ENCODE data around the gene SGK1. TPM values are rescaled to one million over a fixed set of nuclear protein-coding genes. Genes with fewer than 3 reads are reported as not detected.
"Not testable (repeated sequence)": the region's sequence is repeated elsewhere in the genome, so short reads cannot be mapped to it uniquely, and the experiment has no call there.

Gene SGK1
- total and polyA plus RNA-seq, 10 donors: 12.3 to 80.1 (median 51.4) TPM

GRCh38 chr6:134216301-134217010, 101.5 kb downstream of the SGK1 start:
- H3K4me3 ChIP-seq: peak overlapping the region in 1 of 8 donors; percentile 39
- no peaks in the 10 kb centered on the region for H3K36me3 ChIP-seq
- intact Hi-C loops (cut with DNase I; ENCODE audit: low total_unique reads): no loop called here
- no peak for TF ChIP-seq POLR2A (IDR thresholded peaks at IDR 0.05)
- no peak for TF ChIP-seq CTCF (IDR thresholded peaks at IDR 0.05 in 8 of 11, conservative IDR thresholded peaks at IDR 0.05 in 3 of 11)
- no peak for TF ChIP-seq POLR2AphosphoS5 (IDR thresholded peaks at IDR 0.05)
- peak overlapping the region; percentile 20 to 83 (median 68) for H3K27ac ChIP-seq
- WGBS, 5 donors: 55 to 68% (median 58%) methylated on average over 5 of the region's 5 CpGs
- no peak for DNase-seq
- H3K27me3 ChIP-seq (replicated peaks in 1 of 7): no peaks in the 10 kb centered on the region
- H3K9me3 ChIP-seq: no peaks in the 10 kb centered on the region
- peaks cover 0 to 28% (median 14%) of the 10 kb centered on the region in 6 donors for H3K4me1 ChIP-seq

DNA sequence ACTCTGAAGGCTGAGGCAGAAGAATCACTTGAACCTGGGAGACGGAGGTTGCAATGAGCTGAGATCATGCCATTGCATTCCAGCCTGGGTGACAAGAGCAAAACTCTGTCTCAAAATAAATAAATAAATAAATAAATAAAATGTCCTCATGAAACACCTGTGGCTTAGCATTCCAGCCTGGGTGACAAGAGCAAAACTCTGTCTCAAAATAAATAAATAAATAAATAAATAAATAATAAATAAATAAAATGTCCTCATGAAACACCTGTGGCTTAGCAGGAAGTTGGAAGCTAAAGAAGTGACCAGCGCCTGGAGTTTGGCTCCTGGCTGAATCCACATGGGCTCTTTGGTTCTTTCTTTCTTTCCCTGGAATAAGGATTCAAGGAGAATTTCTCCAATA, 104.5 kb downstream of the SGK1 start:
- WGBS, 5 donors: 92 to 99% (median 98%) methylated on average over 2 of the region's 2 CpGs
- H3K27ac ChIP-seq; H3K9me3 ChIP-seq; H3K36me3 ChIP-seq; H3K27me3 ChIP-seq (replicated peaks in 1 of 7); DNase-seq; intact Hi-C loops (cut with DNase I; ENCODE audit: low total_unique reads); H3K4me3 ChIP-seq: not testable (repeated sequence)
- peaks cover 0 to 28% (median 14%) of the 10 kb centered on the region in 6 donors for H3K4me1 ChIP-seq

DNA sequence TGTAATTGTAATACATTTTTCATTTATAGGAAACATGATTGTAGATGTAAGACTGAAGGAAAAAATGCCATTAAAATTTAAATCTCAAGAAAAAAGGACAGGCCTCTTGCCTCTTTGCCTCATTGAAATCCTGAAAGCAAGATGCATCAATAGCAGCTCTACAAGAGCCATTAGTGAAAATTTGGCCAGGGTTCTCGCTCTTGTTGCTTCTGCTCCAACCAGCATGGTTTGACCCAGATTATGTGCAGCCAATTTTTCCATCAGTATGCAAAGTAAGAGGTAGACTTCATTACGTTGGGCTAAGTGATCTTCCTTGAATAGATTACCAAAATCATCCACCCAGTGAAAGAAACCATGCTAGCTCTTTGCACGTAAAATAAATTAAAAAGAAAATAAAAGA, 106.6 kb downstream of the SGK1 start:
- no peak overlapping the region for H3K4me3 ChIP-seq
- intact Hi-C loops (cut with DNase I; ENCODE audit: low total_unique reads): no loop called here
- H3K27me3 ChIP-seq (replicated peaks in 1 of 7): no peaks in the 10 kb centered on the region
- H3K9me3 ChIP-seq: no peaks in the 10 kb centered on the region
- 81 to 87% (median 86%) methylated on average over 3 of the region's 3 CpGs for WGBS, 5 donors
- H3K27ac ChIP-seq: no peak overlapping the region
- TF ChIP-seq CTCF (IDR thresholded peaks at IDR 0.05 in 8 of 11, conservative IDR thresholded peaks at IDR 0.05 in 3 of 11): no peak
- no peak for TF ChIP-seq POLR2A (IDR thresholded peaks at IDR 0.05)
- TF ChIP-seq POLR2AphosphoS5 (IDR thresholded peaks at IDR 0.05): no peak
- no peaks in the 10 kb centered on the region for H3K36me3 ChIP-seq
- H3K4me1 ChIP-seq: peaks cover 0 to 11% (median 4%) of the 10 kb centered on the region in 6 donors
- no peak for DNase-seq

GRCh38 chr6:134207421-134207820, 110.5 kb downstream of the SGK1 start:
- no peaks in the 10 kb centered on the region for H3K27me3 ChIP-seq (replicated peaks in 1 of 7)
- TF ChIP-seq CTCF (IDR thresholded peaks at IDR 0.05 in 8 of 11, conservative IDR thresholded peaks at IDR 0.05 in 3 of 11): no peak
- TF ChIP-seq POLR2A (IDR thresholded peaks at IDR 0.05): no peak
- TF ChIP-seq POLR2AphosphoS5 (IDR thresholded peaks at IDR 0.05): no peak
- H3K4me1 ChIP-seq: no peaks in the 10 kb centered on the region
- H3K36me3 ChIP-seq: no peaks in the 10 kb centered on the region
- no peak overlapping the region for H3K4me3 ChIP-seq
- peaks cover 0 to 16% (median 14%) of the 10 kb centered on the region in 8 donors for H3K9me3 ChIP-seq
- WGBS, 5 donors: 87 to 95% (median 91%) methylated on average over 4 of the region's 4 CpGs
- intact Hi-C loops (cut with DNase I; ENCODE audit: low total_unique reads): no loop called here
- DNase-seq: no peak
- no peak overlapping the region for H3K27ac ChIP-seq
